GM12872 (cell line): ENCODE results near the gene ODF2L.

Experiments used
- TF ChIP-seq, protein P1 (sequence below): IDR thresholded peaks from 3 replicates; pipeline ENCODE4 v1.5.1; 2011; ENCODE audit warnings: low read depth, mild to moderate bottlenecking, low read length, moderate library complexity; ENCODE audit not compliant: insufficient read depth

The ODF2L gene

DNA sequence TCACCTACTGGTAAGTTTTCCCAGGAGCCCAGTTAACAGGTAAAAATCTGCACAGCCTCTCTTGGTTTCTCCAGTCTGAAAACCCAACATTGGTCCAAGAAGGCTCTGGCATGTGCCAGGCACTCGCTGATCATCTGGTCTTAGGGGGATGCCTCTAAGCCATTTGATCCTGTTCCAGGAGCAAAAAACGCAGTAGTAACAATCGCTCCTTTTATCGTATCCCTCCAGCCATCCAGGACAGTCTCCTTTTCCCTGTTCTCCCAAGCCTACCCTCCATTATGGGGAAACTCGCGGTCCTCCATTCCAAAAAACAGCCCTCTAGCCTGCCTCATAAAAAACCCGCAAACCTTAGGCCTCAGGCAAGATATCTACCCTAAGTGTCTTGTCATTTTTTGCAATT lies 56.2 kb downstream of the ODF2L start:
- TF ChIP-seq, protein P1, sequence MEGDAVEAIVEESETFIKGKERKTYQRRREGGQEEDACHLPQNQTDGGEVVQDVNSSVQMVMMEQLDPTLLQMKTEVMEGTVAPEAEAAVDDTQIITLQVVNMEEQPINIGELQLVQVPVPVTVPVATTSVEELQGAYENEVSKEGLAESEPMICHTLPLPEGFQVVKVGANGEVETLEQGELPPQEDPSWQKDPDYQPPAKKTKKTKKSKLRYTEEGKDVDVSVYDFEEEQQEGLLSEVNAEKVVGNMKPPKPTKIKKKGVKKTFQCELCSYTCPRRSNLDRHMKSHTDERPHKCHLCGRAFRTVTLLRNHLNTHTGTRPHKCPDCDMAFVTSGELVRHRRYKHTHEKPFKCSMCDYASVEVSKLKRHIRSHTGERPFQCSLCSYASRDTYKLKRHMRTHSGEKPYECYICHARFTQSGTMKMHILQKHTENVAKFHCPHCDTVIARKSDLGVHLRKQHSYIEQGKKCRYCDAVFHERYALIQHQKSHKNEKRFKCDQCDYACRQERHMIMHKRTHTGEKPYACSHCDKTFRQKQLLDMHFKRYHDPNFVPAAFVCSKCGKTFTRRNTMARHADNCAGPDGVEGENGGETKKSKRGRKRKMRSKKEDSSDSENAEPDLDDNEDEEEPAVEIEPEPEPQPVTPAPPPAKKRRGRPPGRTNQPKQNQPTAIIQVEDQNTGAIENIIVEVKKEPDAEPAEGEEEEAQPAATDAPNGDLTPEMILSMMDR, result no peak

DNA sequence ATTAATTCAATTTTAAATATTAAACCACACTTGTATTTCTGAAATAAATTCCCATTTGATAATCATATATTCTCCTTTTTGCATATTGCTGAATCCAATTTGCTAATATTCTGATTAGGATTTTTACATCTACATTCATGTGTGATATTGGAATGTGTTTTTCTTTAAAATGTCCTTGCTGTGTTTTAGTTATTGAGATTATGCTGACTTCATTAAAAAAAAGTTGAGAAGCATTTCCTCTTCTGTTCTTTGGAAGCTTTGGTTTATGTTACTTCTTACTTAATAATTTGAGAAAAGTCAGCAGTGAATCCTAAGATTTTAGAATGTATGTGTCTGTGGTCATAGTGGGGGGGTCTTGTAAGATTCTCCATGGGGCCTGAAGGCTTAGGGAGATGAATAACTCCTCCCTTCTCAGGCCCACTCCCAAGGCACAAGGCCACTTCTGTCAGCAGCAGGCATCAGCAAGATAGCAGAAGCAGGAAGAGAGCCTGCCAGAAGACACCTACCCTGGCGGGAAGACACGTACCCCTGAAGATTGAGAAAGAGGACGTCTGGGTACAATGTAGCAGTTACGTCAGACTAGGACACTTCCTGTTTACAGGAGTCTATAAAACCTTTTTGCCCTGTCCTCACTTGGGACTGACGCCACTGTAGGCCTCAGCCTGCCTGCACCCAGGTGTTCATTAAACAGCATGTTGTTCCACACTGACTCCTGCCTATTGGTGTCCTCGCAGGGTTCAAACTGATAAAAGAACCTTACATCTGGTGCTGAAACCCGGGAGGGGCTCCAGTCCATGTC lies 56.9 kb downstream of the ODF2L start:
- TF ChIP-seq, protein P1, result no peak

DNA sequence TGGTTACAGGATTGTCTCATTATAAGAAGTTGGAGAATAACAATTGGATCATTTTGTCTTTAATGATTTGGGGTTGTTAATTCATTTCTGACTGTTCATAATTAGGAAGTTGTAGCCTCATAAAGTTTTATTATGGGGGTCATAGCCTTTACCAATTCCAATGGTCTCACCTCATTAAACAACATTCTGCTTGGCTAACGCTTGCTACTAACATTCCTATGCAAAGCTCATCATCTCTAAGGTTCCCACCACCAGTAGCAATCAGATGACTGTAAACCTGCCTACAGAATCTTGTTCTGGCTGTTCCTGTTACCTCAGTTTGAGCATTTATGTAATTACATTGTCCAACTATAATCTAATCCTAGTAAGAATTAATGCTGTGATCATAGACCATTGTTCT lies 60.2 kb downstream of the ODF2L start:
- TF ChIP-seq, protein P1, result no peak

DNA sequence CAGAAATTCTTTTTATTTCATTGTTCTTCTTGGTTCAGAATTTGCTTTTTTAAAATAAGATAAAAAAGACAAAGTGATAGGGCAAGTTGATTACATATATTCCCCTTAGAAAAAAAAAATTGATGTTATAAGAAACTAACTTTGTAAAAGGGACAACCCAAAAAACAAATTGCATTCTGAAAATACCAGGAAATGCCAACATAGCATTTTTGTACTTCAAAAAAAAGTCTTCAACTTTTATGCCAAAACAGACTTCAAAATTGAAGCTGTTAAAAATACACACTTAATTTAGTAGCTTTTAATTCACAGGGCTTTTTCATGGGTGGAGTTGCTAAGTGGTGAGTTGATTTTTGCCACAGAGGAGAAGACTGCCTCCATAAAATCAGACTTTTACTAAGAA lies 70.9 kb downstream of the ODF2L start:
- TF ChIP-seq, protein P1, result no peak

DNA sequence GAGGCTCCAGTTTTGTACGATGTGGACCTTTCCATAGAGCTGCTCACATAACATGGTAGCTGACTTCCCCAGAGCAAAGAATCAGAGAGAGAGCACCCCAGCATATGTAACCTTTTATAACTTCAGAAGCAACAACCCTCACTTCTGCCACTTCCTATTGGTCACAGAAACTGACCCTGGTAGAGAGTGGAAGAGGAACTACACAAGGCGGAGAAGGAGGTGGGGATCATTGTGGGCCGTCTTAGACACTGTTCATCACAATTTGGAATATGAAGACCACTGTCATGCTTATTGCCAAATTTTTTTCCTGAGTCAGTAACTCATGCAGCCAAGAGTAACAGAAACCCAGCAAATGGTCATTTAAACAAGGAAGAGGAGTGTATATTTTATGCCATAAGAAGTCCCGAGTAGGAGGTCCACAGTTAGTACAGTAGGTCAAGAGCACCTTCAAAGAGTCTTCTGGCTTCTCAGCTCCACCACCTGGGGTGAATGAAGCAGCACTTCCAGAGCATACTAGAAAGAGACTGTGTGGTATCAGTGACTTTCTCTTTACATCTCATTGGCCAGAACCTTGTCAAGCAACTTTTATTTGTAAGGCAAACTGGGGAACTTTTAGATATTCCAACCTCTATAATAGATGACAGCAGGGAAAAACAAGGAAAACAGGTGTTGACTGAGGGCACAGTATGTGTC lies 71.8 kb downstream of the ODF2L start:
- TF ChIP-seq, protein P1, result no peak

DNA sequence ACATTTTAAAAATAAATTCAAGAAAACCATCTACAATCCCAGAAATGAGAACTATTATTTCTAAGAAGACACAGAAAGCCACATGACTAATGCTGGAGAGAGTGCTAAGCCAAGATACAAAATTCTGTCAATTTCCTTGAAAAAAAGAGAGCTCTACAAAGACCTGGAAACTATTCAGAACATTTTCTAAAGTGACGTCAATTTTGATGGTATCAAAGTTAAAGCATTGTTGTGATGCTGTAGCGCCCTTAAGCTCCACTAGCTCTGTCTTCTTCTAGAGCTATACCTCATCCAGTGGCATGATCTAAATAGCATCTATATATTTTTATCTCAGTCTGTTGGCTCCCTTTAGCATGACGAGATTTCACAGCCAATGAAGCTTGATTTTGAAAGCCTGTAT lies 73.9 kb downstream of the ODF2L start:
- TF ChIP-seq, protein P1, result no peak

DNA sequence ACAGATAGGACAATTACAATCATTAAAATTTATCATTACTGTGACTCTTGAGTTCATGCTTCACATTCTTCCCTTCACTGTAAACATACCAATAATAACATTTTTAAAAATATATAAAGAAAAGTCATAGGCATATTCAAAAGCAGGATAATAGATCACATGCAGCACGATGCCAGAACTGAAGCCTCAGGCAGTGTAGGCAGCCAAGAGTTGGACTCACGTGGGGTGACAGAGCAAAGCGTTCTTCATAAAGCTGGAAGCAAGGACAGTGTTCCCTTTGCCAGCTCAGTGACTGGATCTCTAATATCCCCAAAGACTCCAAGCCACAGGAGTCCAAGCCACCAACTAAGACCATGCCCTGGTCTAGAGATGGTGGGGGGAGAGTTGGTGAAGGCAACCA lies 77.7 kb downstream of the ODF2L start:
- TF ChIP-seq, protein P1, result no peak
